HEK293 (cell line): ENCODE data around the gene MICU1.

Experiments used
- CTCF ChIP-seq: fragments of 450-650 bp; formaldehyde crosslinking; IDR thresholded peaks from 2 replicates; pipeline ENCODE4 v1.5.1; 2016; ENCODE audit warnings: missing biosample characterization, missing genetic modification characterization
- KLF17 ChIP-seq: fragments of 450-650 bp; formaldehyde crosslinking; IDR thresholded peaks from 2 replicates; pipeline ENCODE4 v1.5.1; 2016; ENCODE audit warnings: missing biosample characterization, missing genetic modification characterization
- KLF7 ChIP-seq: fragments of 450-650 bp; formaldehyde crosslinking; IDR thresholded peaks from 2 replicates; pipeline ENCODE4 v1.5.1; 2016; ENCODE audit warnings: missing biosample characterization, missing genetic modification characterization, borderline replicate concordance
- REPIN1 ChIP-seq: fragments of 450-650 bp; formaldehyde crosslinking; IDR thresholded peaks from 2 replicates; pipeline ENCODE4 v1.5.1; 2017; ENCODE audit warnings: missing biosample characterization, missing genetic modification characterization, low read depth
- ZFP69B ChIP-seq: fragments of 450-650 bp; formaldehyde crosslinking; IDR thresholded peaks from 2 replicates; pipeline ENCODE4 v1.5.1; 2016; ENCODE audit warnings: missing biosample characterization, missing genetic modification characterization
- ZNF274 ChIP-seq, 2 experiments: fragments of 200-500 bp in 1 of 2; fragments of 450-650 bp in 1 of 2; sonication (Bioruptor generic) in 1 of 2; formaldehyde crosslinking in 1 of 2; IDR thresholded peaks; 2 replicates each; pipeline versions ENCODE4 v1.5.1 to v1.6.1; 2014 to 2016; ENCODE audit warnings: borderline replicate concordance in 1 of 2, inconsistent platforms in 1 of 2, low read length in 1 of 2, missing biosample characterization in 1 of 2, missing genetic modification characterization in 1 of 2
- ZNF433 ChIP-seq: fragments of 450-650 bp; formaldehyde crosslinking; IDR thresholded peaks from 2 replicates; pipeline ENCODE4 v1.5.1; 2016; ENCODE audit warnings: missing biosample characterization, missing genetic modification characterization, low read depth
- ZNF580 ChIP-seq: fragments of 450-650 bp; formaldehyde crosslinking; IDR thresholded peaks from 2 replicates; pipeline ENCODE4 v1.5.1; 2016; ENCODE audit warnings: missing biosample characterization, missing genetic modification characterization
- ZNF610 ChIP-seq: fragments of 450-650 bp; formaldehyde crosslinking; IDR thresholded peaks from 2 replicates; pipeline ENCODE4 v1.5.1; 2016; ENCODE audit warnings: missing biosample characterization, missing genetic modification characterization, borderline replicate concordance

- TF ChIP-seq REPIN1 (tag by site-specific recombination), result no peak
- no peak for TF ChIP-seq KLF7 (tag by site-specific recombination)
- no peak for TF ChIP-seq KLF17 (tag by site-specific recombination)
- no peak for TF ChIP-seq CTCF
- no peak for TF ChIP-seq ZNF580 (tag by site-specific recombination)
- TF ChIP-seq ZNF433 (tag by site-specific recombination), result no peak
- TF ChIP-seq ZFP69B (tag by site-specific recombination), result no peak
- TF ChIP-seq ZNF610 (tag by site-specific recombination), result no peak
- TF ChIP-seq ZNF274 (IDR thresholded peaks at IDR 0.05; ENCODE audit: low read length), result no peak
- TF ChIP-seq ZNF274 (tag by site-specific recombination; IDR thresholded peaks at IDR 0.05; ENCODE audit: borderline replicate concordance), result no peak
Observed at GRCh38 chr10:72513910-72514309, 112.0 kb downstream of the MICU1 start.
